ENCODE data around the gene VAV3.

The VAV3 gene

GRCh38 chr1:107829036-107829770, 135.8 kb downstream of the VAV3 start:
- no peak for DNase-seq

- DNase-seq, result no peak
Observed at GRCh38 chr1:107824946-107825345, 140.0 kb downstream of the VAV3 start.

- DNase-seq, result no peak
Observed at GRCh38 chr1:107821340-107821739, 143.6 kb downstream of the VAV3 start.

GRCh38 chr1:107820801-107821200, 144.2 kb downstream of the VAV3 start:
- no peak for DNase-seq

- no peak for DNase-seq
Observed at GRCh38 chr1:107817935-107818334, 147.0 kb downstream of the VAV3 start.

- no peak for DNase-seq
Observed at GRCh38 chr1:107817206-107817605, 147.8 kb downstream of the VAV3 start.

- no peak for DNase-seq
Observed at GRCh38 chr1:107810291-107810951, 154.6 kb downstream of the VAV3 start.

- DNase-seq, result no peak
Observed at GRCh38 chr1:107807855-107808254, 157.1 kb downstream of the VAV3 start.

GRCh38 chr1:107807405-107807804, 157.6 kb downstream of the VAV3 start:
- DNase-seq, result no peak

GRCh38 chr1:107806902-107807301, 158.1 kb downstream of the VAV3 start:
- DNase-seq, result no peak

GRCh38 chr1:107804741-107805140, 160.2 kb downstream of the VAV3 start:
- DNase-seq, result no peak

- DNase-seq, result no peak
Observed at GRCh38 chr1:107804134-107804533, 160.8 kb downstream of the VAV3 start.

GRCh38 chr1:107803579-107803978, 161.4 kb downstream of the VAV3 start:
- DNase-seq, result no peak

- no peak for DNase-seq
Observed at GRCh38 chr1:107802654-107803053, 162.3 kb downstream of the VAV3 start.

GRCh38 chr1:107795994-107796393, 169.0 kb downstream of the VAV3 start:
- DNase-seq, result no peak

- no peak for DNase-seq
Observed at GRCh38 chr1:107795441-107795840, 169.5 kb downstream of the VAV3 start.

GRCh38 chr1:107794571-107794970, 170.4 kb downstream of the VAV3 start:
- DNase-seq, result no peak

- no peak for DNase-seq
Observed at GRCh38 chr1:107793896-107794453, 171.0 kb downstream of the VAV3 start.

GRCh38 chr1:107791348-107791747, 173.6 kb downstream of the VAV3 start:
- DNase-seq, result no peak

GRCh38 chr1:107789817-107790524, 175.0 kb downstream of the VAV3 start:
- no peak for DNase-seq

- DNase-seq, result no peak
Observed at GRCh38 chr1:107788206-107789202, 176.5 kb downstream of the VAV3 start.

- no peak for DNase-seq
Observed at GRCh38 chr1:107787299-107787698, 177.7 kb downstream of the VAV3 start.
